Neutrophil (primary cell): ENCODE measurements around the gene MKRN2.
"Not testable (repeated sequence)": the region's sequence is repeated elsewhere in the genome, so short reads cannot be mapped to it uniquely, and the experiment has no call there.

ENCODE experiments used
- H3K27ac ChIP-seq: fragments of 200-600 bp; sonication (generic); 2 replicates; pipeline ENCODE4 v1.5.1; 2016; ENCODE audit warnings: mild to moderate bottlenecking, moderate library complexity
- H3K27me3 ChIP-seq: fragments of 200-600 bp; sonication (generic); 2 replicates; pipeline ENCODE4 v1.6.0; 2016; ENCODE audit warnings: mild to moderate bottlenecking
- H3K36me3 ChIP-seq: fragments of 200-600 bp; sonication (generic); 2 replicates; pipeline ENCODE4 v1.5.1; 2017
- H3K4me1 ChIP-seq, 2 experiments: fragments of 200-600 bp in 1 of 2; sonication (generic) in 1 of 2; 1 replicate in 1 of 2; 2 replicates in 1 of 2; pipeline versions ENCODE4 v1.5.1 to v1.6.1; 2013 to 2016; ENCODE audit warnings: low read depth in 1 of 2, low read length in 1 of 2, mild to moderate bottlenecking in 1 of 2, moderate library complexity in 1 of 2; ENCODE audit not compliant: control insufficient read depth in 1 of 2, insufficient read depth in 1 of 2
- H3K4me3 ChIP-seq, 2 experiments: fragments of 200-600 bp in 1 of 2; sonication (generic) in 1 of 2; 1 replicate in 1 of 2; 2 replicates in 1 of 2; pipeline ENCODE4 v1.5.1; 2013 to 2016; ENCODE audit warnings: low read depth in 1 of 2, low read length in 1 of 2, mild to moderate bottlenecking in 1 of 2, moderate library complexity in 1 of 2
- H3K9me3 ChIP-seq: fragments of 200-600 bp; sonication (generic); 2 replicates; pipeline ENCODE4 v1.5.1; 2016
- TF ChIP-seq, protein P1 (sequence below): fragments of 200-600 bp; sonication (generic); IDR thresholded peaks from 2 replicates; pipeline ENCODE4 v1.5.1; 2016; ENCODE audit warnings: antibody characterized with exemption

Gene MKRN2

DNA sequence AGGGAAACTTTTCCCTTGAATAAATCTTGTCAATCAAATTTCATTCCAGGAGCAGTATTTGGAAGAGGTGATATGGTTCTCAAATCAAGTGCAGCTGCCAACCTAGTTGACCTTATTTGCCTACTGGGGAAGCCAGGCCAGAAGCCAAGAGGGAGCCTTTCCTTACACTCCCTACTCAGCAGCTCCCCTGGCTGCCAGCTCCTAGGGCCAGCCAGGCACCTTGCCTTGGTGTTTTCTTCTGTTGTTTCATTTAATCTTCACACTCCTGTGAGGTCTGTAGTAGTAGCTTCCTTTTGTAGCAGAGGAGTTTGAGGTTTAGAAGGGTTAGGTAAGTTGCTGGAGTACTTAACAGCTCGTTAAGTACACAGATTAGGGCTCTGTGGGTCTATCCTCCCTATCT lies 34.2 kb upstream of the MKRN2 start:
- TF ChIP-seq, protein P1, sequence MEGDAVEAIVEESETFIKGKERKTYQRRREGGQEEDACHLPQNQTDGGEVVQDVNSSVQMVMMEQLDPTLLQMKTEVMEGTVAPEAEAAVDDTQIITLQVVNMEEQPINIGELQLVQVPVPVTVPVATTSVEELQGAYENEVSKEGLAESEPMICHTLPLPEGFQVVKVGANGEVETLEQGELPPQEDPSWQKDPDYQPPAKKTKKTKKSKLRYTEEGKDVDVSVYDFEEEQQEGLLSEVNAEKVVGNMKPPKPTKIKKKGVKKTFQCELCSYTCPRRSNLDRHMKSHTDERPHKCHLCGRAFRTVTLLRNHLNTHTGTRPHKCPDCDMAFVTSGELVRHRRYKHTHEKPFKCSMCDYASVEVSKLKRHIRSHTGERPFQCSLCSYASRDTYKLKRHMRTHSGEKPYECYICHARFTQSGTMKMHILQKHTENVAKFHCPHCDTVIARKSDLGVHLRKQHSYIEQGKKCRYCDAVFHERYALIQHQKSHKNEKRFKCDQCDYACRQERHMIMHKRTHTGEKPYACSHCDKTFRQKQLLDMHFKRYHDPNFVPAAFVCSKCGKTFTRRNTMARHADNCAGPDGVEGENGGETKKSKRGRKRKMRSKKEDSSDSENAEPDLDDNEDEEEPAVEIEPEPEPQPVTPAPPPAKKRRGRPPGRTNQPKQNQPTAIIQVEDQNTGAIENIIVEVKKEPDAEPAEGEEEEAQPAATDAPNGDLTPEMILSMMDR, result no peak
- no peaks in the 10 kb centered on the region for H3K36me3 ChIP-seq

DNA sequence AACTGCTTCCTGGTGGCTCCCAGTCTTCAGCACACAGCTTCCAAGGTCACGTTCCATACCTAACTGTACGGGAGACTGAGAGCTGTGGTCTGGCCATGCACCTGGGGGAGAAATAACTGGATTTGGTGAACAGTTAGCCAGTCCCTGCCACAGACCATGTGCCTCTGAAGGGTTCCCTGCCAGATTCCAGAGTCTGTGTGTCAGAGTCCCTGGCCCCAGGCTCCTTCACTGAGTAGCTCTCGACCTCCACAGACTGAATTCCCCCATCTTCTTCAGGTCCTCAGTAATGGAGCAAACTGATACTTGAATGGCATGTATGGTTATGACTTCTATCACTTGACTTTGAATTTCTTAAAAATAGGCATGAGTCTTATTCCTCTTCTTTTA lies 29.1 kb upstream of the MKRN2 start:
- Histone ChIP-seq H3K4me3 (no peak overlapping the region), H3K27me3 (no peaks in the 10 kb centered on the region), H3K36me3 (no peaks in the 10 kb centered on the region), H3K27ac (no peak overlapping the region), H3K4me1 (no peaks in the 10 kb centered on the region), H3K9me3 (no peaks in the 10 kb centered on the region)
- TF ChIP-seq, protein P1, result no peak

More for the DNA sequence above, 34.2 kb upstream of the MKRN2 start:
- no peaks in the 10 kb centered on the region for H3K27me3 ChIP-seq
- no peak overlapping the region for H3K4me3 ChIP-seq
- no peaks in the 10 kb centered on the region for H3K4me1 ChIP-seq
- no peak overlapping the region for H3K27ac ChIP-seq
- no peaks in the 10 kb centered on the region for H3K9me3 ChIP-seq

DNA sequence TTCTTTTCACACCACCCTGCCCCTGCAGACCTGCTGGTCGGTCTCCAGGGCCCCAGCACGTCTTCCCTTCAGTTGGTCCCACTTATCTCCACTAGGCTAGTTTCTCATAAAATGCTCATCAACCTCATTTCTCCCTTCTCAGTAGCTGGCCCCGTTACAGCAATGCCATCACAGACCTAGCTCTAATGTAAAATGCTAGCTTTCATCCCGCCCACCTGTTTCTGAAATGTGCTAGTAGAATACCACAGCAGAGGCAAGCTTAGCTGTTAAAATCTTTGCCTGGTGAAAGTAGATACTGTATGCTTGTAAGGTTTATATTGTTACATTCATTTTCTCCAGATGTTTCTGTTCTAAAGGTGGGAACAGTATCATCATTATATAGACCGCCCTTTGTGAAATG lies 24.7 kb upstream of the MKRN2 start:
- Histone ChIP-seq H3K4me3 (no peak overlapping the region), H3K9me3 (no peaks in the 10 kb centered on the region), H3K4me1 (no peaks in the 10 kb centered on the region), H3K27me3 (no peaks in the 10 kb centered on the region), H3K27ac (no peak overlapping the region), H3K36me3 (no peaks in the 10 kb centered on the region)
- TF ChIP-seq, protein P1, result no peak

DNA sequence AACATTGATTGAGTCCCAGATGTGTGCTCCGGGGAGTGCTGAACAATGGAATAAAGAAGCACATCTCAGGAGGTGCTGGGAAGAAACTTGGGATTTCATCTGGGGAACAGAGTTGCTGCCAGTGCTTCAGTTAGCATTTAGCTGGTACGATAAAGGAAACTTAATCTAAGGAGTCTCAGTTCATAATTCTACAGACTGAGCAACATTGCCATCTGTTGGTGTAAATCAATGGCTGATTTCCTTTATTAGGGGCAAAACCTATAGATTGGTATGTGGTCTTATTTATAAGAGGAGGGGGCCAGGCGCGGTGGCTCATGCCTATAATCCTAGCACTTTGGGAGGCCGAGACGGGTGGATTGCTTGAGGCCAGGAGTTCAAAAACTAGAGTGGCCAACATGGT lies 20.5 kb upstream of the MKRN2 start:
- no peak overlapping the region for H3K4me3 ChIP-seq
- TF ChIP-seq, protein P1, result no peak
- H3K36me3 ChIP-seq, result no peaks in the 10 kb centered on the region

DNA sequence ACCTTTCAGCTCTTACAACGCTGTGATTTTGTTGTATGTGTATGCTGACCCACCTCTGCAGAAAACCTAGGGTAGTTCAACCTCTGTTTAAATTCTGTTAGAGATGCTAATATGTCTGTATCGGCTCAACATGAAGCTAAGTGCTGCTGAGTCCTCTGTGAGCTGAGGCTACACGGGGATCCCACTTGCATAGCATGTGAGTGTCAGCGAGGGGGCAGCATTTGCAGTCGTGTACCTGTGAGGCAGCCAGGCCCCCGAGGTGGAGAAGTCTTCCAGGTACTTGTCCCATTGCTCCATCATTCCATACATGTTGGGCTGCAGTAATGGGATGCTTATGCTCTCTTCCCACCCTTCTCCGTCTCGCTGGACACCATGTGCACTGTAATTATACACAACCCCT lies 15.3 kb upstream of the MKRN2 start:
- Histone ChIP-seq H3K36me3 (no peaks in the 10 kb centered on the region), H3K27ac (no peak overlapping the region), H3K4me1 (no peaks in the 10 kb centered on the region), H3K4me3 (no peak overlapping the region), H3K9me3 (no peaks in the 10 kb centered on the region), H3K27me3 (no peaks in the 10 kb centered on the region)
- TF ChIP-seq, protein P1, result no peak

More for the DNA sequence above, 20.5 kb upstream of the MKRN2 start:
- no peaks in the 10 kb centered on the region for H3K9me3 ChIP-seq
- no peak overlapping the region for H3K27ac ChIP-seq
- H3K27me3 ChIP-seq, result no peaks in the 10 kb centered on the region
- no peaks in the 10 kb centered on the region for H3K4me1 ChIP-seq

DNA sequence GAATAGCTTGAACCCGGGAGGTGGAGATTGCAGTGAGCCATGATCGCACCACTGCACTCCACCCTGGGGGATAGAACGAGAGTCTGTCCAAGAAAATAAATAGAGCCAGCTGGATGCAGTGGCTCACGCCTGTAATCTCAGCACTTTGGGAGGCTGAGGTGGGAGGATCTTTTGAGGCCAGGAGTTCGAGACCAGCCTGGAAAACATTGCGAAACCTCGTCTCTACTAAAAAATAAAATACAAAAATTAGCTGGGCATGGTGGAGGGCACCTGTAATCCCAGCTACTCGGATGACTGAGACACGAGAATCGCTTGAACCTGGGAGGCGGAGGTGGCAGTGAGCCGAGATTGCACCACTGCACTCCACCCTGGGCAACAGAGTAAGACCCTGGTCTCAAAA lies 13.4 kb upstream of the MKRN2 start:
- H3K4me1 ChIP-seq, H3K27me3 ChIP-seq, H3K9me3 ChIP-seq, H3K4me3 ChIP-seq, H3K36me3 ChIP-seq, H3K27ac ChIP-seq: not testable (repeated sequence)
